Measurements from ENCODE around the gene ZNF445.
"Not testable (repeated sequence)": the region's sequence is repeated elsewhere in the genome, so short reads cannot be mapped to it uniquely, and the experiment has no call there.

DNA sequence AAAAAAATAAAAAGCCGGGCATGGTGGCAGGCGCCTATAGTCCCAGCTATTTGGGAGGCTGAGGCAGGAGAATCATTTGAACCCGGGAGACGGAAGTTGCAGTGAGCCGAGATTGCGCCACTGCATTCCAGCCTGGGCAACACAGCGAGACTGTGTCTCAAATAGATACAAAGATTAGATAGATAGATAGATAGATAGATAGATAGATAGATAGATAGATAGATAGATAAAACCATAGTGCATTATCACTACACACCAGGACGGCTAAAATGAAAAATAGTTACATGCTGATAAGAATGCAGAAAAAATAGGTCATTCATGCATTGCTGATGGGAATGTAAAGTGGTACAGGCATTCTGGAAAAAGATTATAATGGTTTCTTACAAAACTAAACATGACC lies 79.2 kb downstream of the ZNF445 start:
- not testable (repeated sequence) for TF ChIP-seq CTCF, POLR2A (IDR thresholded peaks at IDR 0.05)

Data from thyroid gland (tissue), 4 donors.